ENCODE measurements around the gene ABCA3. TPM values are rescaled to one million over a fixed set of nuclear protein-coding genes. Genes with fewer than 3 reads are reported as not detected.
"Not testable (repeated sequence)": the region's sequence is repeated elsewhere in the genome, so short reads cannot be mapped to it uniquely, and the experiment has no call there.

Gene ABCA3
- total RNA-seq, 1 donor from 2014 or later: 10.4 TPM

GRCh38 chr16:2257726-2258125, 82.8 kb downstream of the ABCA3 start:
- no peak for DNase-seq (ENCODE audit: low spot score)

GRCh38 chr16:2256531-2257140, 83.9 kb downstream of the ABCA3 start:
- no peak for DNase-seq (ENCODE audit: low spot score)

DNA sequence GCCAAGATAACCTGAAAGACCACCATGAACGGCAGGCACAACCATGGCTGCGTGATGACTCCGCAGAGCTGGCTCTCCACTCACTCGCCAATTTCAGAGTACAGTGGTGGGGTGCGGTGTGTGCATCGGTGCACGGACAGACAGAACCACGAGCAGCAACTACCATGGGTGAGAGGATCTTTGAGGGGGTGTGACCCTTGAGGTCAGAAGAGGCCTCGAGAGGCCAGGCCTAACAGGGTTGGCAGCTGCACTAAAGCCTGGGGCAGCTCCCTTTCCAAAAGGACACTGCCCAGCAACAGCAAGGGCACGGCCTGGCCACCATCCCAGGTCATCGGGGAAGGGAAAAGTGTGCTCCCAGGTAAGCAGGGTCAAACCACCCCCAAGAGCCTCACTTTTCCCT, 87.2 kb downstream of the ABCA3 start:
- DNase-seq (ENCODE audit: low spot score): no peak

- DNase-seq (ENCODE audit: low spot score): no peak
Observed at GRCh38 chr16:2252806-2253148, 87.8 kb downstream of the ABCA3 start.

DNA sequence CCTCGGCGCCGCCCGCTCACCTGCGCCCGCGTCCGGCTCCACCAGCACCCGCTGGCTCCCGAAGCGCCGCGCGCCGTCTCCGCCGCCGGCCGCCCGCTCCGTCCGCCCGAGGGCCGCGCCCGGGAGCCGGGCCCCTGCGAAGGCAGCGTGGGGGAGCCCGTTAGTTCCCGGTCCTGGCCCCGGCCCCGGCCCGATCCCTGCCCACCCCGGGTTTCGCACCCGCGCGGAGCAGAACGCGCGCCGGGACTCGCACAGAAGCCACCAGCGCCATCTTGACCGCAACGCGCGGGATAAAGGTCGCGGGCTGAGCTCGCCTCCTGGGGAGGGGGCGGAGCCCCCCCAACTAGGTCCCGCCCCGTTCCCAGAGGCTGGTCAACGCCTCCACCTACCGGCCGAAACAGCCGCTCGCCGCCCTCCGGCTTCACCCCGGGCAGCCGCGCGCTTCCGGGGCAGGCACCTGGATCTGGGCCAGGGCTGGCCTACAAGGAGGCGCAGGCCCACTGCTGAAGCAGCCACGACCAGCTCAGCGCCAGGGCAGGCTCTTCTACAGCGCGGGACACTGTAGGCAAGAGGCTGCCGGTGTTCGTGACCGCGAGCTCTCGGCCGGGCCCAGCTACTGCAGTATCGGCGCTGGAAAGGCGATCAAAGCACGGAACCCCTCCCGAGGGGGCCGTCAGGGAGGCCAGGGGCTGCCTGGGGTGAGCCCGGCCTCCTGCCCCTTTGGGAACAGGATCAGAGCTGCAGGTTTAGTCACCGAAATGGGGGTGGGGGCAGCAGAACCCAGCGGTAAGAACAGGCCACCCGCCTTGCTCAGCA, 89.0 kb downstream of the ABCA3 start, which contains the start of gene ECI1:
TSS of gene ECI1 (minus strand) at position 292 of the 816 bp plus-strand sequence. CDS start at position 271, 21 bp downstream.
- peak; percentile 96 for DNase-seq (ENCODE audit: low spot score)

DNA sequence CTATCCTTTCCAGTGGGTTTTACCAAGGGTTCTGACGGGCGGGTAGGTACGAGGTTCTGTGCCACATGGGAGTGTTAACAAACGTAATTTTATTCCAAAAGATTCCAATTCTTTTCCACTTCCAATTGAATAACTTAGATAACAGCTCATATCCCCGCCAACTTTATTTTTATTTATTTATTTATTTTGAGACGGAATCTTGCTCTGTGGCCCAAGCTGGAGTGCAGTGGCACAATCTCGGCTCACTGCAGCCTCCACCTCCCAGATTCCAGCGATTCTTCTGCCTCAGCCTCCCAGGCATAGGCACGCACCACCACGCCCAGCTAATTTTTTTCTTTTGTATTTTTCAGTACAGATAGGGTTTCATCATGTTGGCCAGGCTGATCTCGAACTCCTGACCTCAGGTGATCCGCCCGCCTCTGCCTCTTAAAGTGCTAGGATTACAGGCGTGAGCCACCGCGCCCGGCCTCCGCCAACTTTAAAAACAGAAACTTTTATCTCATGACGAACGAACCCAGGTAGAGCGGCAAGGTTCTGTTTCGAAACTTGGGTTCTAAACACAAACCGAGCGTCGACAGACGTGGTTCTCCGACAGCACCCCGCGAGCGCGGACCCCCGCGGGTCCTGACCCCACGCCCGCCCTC, 89.8 kb downstream of the ABCA3 start:
- DNase-seq (ENCODE audit: low spot score): no peak

- no peak for DNase-seq (ENCODE audit: low spot score)
Observed at GRCh38 chr16:2246301-2246885, 94.1 kb downstream of the ABCA3 start.

DNA sequence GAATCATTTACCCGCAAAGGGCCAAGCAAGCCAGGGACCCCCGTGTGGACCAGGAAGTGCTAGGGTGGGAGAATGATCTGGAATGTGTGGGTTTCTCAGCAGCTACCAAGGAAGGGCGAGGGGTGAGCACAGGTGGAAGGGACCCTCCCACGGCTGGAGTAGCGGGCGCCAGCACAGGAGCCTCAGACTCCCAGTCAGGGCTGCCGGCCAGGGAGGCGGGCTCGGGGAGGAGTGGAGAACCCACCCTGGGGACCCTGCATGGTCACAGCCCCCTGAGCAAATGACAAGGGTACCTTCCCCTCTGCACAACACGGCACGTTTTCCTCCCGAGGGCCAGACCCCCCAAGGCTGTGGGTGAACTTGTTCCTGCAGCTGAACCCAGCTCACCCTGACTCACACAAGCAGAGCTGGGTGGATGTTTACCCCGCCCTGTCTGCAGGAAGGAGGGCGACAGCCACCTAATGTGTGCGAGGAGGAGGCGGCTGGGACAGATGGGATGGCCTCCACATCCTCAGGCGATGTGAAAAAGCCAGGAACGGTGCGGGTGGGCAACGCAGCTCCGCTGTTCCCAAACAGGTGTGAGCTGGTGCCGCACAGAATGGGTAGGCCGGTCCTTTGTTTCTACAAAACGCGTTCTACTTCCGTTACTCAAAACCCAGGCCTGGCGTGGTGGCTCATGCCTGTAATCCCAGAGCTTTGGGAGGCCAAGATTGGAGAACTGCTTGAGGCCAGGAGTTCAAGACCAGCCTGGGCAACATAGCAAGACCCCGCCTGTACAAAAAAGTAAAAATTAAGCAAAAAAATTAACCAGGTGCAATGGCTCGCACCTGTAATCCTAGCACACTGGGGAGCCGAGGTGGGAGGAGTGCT, 95.4 kb downstream of the ABCA3 start:
- DNase-seq (ENCODE audit: low spot score): no peak

DNA sequence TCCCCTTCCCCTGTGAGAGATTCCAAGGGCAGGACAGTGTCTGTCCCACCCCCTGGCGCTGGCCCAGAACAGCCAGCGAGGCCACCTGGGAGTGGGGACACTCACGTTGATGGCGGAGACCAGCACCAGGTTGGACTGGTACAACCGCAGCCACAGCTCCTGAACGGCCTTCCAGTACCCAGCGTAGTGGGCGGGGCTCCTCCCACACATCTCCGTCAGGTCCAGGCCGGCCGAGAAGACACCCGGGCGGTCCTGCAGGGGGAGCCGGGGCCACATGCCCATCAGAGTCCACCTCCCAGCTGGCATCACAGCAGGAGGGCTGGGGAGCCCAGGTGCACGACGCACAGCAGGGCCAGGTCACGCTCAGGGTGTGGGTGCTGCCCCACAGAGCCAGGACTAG, 96.2 kb downstream of the ABCA3 start:
- DNase-seq (ENCODE audit: low spot score): no peak

GRCh38 chr16:2243781-2244180, 96.7 kb downstream of the ABCA3 start:
- no peak for DNase-seq (ENCODE audit: low spot score)

GRCh38 chr16:2243031-2243528, 97.4 kb downstream of the ABCA3 start:
- DNase-seq (ENCODE audit: low spot score): no peak

DNA sequence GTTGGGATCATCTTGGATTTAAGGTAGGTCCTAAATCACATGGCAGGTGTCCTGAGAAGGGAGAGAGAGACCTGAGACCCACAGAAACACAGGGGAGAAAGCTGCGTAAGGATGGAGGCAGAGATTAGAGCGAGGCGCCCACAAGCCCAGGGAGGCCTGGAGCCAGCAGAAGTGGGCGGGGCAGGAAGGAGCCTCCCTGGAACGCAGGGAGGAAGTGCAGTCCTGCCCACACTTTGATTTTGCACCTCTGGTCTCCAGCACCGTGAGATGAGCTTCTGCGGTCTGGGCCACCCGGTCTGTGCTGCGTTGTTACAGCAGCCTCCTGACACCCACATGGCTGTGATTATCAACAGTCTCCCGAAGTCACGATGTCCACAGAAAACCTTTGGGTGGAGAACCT, 97.9 kb downstream of the ABCA3 start:
- DNase-seq (ENCODE audit: low spot score): no peak

DNA sequence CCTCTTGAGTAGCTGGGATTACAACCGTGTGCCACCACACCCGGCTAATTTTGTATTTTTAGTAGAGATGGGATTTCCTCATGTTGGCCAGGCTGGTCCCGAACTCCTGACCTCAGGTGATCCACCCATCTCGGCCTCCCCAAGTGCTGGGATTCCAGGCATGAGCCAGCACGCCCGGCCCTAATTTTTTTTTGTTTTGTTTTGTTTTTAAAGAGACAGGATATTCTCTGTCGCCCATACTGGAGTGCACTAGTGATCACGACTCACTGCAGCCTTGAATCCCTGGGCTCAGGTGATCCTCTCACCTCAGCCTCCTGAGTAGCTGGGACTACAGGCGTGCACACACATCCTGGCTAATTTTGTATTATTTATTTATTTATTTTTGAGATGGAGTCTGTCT, 100.2 kb downstream of the ABCA3 start:
- DNase-seq (ENCODE audit: low spot score): not testable (repeated sequence)

- no peak for DNase-seq (ENCODE audit: low spot score)
Observed at GRCh38 chr16:2238838-2239675, 101.5 kb downstream of the ABCA3 start.

DNA sequence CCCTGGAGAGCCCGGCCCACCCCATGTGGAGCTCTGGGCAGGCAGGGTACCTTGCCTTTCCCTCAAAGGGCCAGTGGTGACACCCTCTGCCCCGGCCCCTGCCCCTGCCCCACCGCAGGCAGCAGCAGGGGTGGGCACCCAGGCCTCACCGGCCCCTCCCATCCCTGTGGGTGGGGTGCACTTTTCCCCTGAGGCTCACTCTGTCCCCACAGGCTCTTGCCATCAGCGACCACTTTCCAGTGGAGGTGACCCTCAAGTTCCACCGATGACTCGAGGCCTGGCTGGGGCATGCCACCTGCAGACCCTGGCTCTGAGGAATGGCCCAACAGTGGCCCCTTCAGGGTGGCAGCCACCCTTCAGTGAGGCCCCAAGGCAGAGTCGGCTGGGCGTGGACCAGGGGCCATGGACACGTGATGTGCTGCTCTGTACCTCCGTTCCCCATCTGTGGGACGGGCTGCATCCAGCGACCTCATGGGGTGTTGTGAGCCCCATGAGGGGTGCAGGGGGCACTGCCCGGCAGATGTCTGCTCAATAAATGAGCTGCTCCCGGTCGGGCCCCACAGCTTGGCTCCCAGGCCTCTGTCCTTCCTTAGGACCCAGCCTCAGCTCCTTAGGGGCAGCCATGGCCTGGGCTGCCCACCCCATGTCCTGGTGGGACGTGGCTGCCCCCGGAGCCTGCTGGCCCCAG, 102.2 kb downstream of the ABCA3 start:
- DNase-seq (ENCODE audit: low spot score): no peak

GRCh38 chr16:2237493-2238149, 102.9 kb downstream of the ABCA3 start:
- no peak for DNase-seq (ENCODE audit: low spot score)

GRCh38 chr16:2237102-2237482, 103.4 kb downstream of the ABCA3 start:
- no peak for DNase-seq (ENCODE audit: low spot score)

DNA sequence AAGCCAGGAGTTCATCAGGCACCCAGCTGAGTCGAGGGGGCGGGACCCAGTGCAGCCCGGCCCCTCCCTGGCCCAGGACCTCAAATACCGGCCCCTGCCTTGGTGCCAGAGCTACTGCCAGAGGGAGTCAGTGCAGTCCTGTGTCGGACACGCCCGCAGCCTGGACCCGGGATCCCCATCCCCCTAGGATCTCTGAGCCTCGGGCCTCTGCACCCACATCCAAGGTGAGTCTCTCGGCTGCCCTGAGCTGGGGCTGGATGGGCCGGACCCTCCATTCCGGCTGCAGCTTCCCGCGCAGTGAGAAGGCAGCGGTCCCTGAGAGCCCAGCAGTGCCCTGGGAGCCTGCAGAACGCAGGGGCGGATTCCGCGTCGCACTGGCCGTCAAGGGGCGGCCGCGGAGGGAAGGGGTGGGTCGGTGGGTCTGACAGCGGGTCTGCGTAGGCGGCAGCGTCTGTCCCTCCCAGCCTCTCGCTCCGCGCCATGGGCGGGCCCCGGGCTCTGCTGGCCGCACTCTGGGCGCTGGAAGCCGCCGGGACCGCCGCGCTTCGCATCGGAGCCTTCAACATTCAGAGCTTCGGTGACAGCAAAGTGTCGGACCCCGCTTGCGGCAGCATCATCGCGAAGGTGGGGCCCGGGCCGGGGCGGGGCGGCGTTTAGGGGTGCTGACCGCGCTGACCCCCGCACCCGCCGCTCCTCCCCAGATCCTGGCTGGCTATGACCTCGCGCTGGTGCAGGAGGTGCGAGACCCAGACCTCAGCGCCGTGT, 104.0 kb downstream of the ABCA3 start, which contains the start of gene DNASE1L2:
TSS of gene DNASE1L2 (plus strand) at position 108 of the 765 bp plus-strand sequence. CDS start at position 481, 373 bp downstream.
- no peak for DNase-seq (ENCODE audit: low spot score)
